Glutamatergic neuron (in vitro differentiated cells): ENCODE results near the gene MN1. TPM values are rescaled to one million over a fixed set of nuclear protein-coding genes. Genes with fewer than 3 reads are reported as not detected.
A peak's percentile ranks its signal among the peaks of the same experiment; 100 is the strongest.

Source experiments
- DNase-seq: peaks from one replicate; pipeline ENCODE4 v3.0.0; 2022
- H3K27ac Mint-ChIP-seq: one replicate; pipeline ENCODE4 v1.8.0; 2020; ENCODE audit warnings: mild to moderate bottlenecking, mixed read lengths, inconsistent platforms; ENCODE audit not compliant: unreplicated experiment
- H3K27me3 Mint-ChIP-seq: one replicate; pipeline ENCODE4 v1.8.0; 2020; ENCODE audit warnings: mild to moderate bottlenecking, moderate library complexity, mixed read lengths, inconsistent platforms; ENCODE audit not compliant: unreplicated experiment
- H3K36me3 Mint-ChIP-seq: one replicate; pipeline ENCODE4 v1.8.0; 2020; ENCODE audit warnings: mild to moderate bottlenecking, mixed read lengths, inconsistent platforms; ENCODE audit not compliant: unreplicated experiment
- H3K4me1 Mint-ChIP-seq: one replicate; pipeline ENCODE4 v1.8.0; 2020; ENCODE audit warnings: mild to moderate bottlenecking, low read depth, mixed read lengths, inconsistent platforms; ENCODE audit not compliant: unreplicated experiment
- H3K4me3 Mint-ChIP-seq: one replicate; pipeline ENCODE4 v1.8.0; 2020; ENCODE audit warnings: mild to moderate bottlenecking, mixed read lengths, inconsistent platforms; ENCODE audit not compliant: unreplicated experiment
- H3K9me3 Mint-ChIP-seq: one replicate; pipeline ENCODE4 v1.8.0; 2020; ENCODE audit warnings: mild to moderate bottlenecking, moderate library complexity, mixed read lengths, inconsistent platforms; ENCODE audit not compliant: unreplicated experiment
- total RNA-seq: library from RNA; stranded (reverse); fragmentation: NEBNext Ultra II Directional; extraction: Animal tissue kit (Norgen Biotek cat#: 25700); gene quantifications from one replicate; pipeline ENCODE4 v1.2.1, GENCODE V29; 2021; ENCODE audit not compliant: unreplicated experiment
- TF ChIP-seq, protein P1 (sequence below): fragments of 200-600 bp; sonication (generic); IDR thresholded peaks from one replicate; pipeline ENCODE4 v1.5.0; 2021; ENCODE audit not compliant: partially characterized antibody, unreplicated experiment

Gene MN1
- total RNA-seq, 1 donor from 2014 or later, result 0.91 TPM

DNA sequence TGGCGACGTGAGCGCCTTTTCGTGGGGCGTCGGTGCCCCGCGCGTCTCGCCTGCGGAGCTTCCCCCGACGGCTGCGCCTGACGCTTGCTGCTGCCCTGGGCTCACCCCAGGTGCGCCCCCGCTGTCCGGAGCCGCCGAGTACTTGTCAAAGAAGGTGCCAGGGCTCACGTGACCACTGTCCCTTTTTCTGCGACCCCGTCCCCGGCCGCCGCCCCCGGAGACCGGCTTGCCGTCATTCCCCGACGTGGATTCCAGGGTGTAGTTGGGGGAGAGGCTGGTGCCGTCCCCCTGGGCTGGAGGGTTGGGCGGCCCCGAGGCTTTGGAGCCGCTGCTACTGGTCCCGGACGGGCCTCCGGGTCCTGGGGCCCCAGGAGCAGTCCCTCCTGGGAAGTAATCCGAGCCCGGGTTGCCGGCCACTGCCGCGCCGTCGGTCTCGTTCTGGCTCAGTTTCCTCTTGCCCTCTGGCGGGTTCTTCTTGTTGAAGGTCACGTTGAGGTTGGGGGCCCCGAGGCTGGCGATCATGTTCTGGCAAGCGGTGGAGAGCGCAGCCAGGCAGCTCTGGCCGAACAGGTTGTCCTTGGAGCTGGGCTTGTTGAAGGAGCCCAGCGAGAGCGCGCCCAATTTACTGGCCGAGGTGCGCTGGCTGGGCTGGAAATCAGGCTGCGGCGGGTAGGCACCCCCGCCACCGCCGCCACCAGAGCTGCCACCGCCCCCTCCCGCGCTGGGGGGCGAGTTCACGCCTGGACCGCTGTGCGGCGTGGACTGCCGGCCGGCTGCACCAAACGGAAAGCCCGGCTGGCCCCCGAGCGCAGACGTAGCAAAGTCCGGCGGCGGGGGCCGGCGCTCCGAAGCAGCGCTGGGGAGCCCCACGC lies 3.8 kb downstream of the MN1 start:
- Mint-ChIP-seq H3K36me3 (no peaks in the 10 kb centered on the region), H3K27ac (no peak overlapping the region), H3K9me3 (peaks cover 2% of the 10 kb centered on the region), H3K4me3 (no peak overlapping the region), H3K4me1 (peaks cover 20% of the 10 kb centered on the region), H3K27me3 (peaks cover 15% of the 10 kb centered on the region)
- TF ChIP-seq, protein P1, sequence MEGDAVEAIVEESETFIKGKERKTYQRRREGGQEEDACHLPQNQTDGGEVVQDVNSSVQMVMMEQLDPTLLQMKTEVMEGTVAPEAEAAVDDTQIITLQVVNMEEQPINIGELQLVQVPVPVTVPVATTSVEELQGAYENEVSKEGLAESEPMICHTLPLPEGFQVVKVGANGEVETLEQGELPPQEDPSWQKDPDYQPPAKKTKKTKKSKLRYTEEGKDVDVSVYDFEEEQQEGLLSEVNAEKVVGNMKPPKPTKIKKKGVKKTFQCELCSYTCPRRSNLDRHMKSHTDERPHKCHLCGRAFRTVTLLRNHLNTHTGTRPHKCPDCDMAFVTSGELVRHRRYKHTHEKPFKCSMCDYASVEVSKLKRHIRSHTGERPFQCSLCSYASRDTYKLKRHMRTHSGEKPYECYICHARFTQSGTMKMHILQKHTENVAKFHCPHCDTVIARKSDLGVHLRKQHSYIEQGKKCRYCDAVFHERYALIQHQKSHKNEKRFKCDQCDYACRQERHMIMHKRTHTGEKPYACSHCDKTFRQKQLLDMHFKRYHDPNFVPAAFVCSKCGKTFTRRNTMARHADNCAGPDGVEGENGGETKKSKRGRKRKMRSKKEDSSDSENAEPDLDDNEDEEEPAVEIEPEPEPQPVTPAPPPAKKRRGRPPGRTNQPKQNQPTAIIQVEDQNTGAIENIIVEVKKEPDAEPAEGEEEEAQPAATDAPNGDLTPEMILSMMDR, result no peak
- DNase-seq, result no peak

DNA sequence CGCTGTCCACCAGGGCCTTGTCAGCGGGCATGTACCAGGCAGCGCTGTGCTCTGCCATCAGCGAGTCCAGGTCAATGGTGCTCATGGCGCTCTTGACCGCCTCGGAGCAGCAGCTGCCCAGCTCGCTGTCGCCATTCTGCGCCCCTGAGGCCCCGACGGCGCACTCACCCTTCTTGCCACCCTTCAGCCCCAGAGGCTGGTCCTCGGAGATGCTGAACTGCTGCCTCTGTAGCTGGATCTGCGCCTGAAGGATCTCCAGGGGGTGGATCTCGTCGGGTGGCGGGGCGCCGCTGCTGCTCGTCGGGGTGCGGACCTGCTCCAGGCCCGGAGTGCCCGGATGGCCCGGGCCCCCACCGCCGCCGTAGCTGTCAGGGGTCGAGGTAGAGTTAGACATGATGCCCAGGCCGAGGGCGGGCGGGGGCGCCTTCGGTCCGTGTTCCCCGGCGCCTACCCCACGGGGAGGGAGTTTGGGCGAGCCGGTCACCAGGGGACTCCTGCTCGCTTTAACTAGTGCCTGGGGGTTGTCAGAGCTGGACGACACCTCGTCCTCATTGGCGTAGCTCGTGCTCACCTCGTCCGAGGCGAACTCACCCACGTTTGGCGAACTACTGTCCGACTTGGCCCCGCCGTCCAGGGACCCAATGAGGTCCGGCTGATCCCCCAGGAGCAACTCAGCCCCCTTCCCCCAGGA lies 4.6 kb downstream of the MN1 start:
- DNase-seq, result peak; percentile 28
- TF ChIP-seq, protein P1, result no peak
- Mint-ChIP-seq H3K4me3 (no peak overlapping the region), H3K27ac (no peak overlapping the region), H3K36me3 (no peaks in the 10 kb centered on the region), H3K27me3 (peaks cover 12% of the 10 kb centered on the region), H3K4me1 (peaks cover 18% of the 10 kb centered on the region), H3K9me3 (peaks cover 2% of the 10 kb centered on the region)

GRCh38 chr22:27795696-27796517 lies 5.6 kb downstream of the MN1 start:
- peak overlapping the region; percentile 3 for H3K4me3 Mint-ChIP-seq
- H3K9me3 Mint-ChIP-seq, result peaks cover 2% of the 10 kb centered on the region
- TF ChIP-seq, protein P1, result no peak
- no peak overlapping the region for H3K27ac Mint-ChIP-seq
- H3K4me1 Mint-ChIP-seq, result peaks cover 25% of the 10 kb centered on the region
- H3K36me3 Mint-ChIP-seq, result no peaks in the 10 kb centered on the region
- DNase-seq, result no peak
- peaks cover 12% of the 10 kb centered on the region for H3K27me3 Mint-ChIP-seq

GRCh38 chr22:27795053-27795452 lies 6.5 kb downstream of the MN1 start:
- Mint-ChIP-seq H3K27me3 (peaks cover 12% of the 10 kb centered on the region), H3K27ac (no peak overlapping the region), H3K36me3 (no peaks in the 10 kb centered on the region), H3K4me1 (peaks cover 31% of the 10 kb centered on the region), H3K4me3 (peak overlapping the region; percentile 52), H3K9me3 (peaks cover 2% of the 10 kb centered on the region)
- TF ChIP-seq, protein P1, result no peak
- peak; percentile 62 for DNase-seq
